Astrocyte of the cerebellum (primary cell): ENCODE results near the gene DNAAF9.

Experiments used
- DNase-seq: peaks from one replicate; pipeline ENCODE4 v3.0.0-alpha.2; 2011; ENCODE audit warnings: low read depth
- H3K4me3 ChIP-seq: 2 replicates; pipeline ENCODE4 v1.5.1; 2011; ENCODE audit warnings: mild to moderate bottlenecking, low read depth, low read length, moderate library complexity
- CTCF ChIP-seq: IDR thresholded peaks from 2 replicates; pipeline ENCODE4 v1.5.1; 2012; ENCODE audit warnings: low read length, low read depth, moderate library complexity, mild to moderate bottlenecking; ENCODE audit errors: missing control alignments
- in situ Hi-C: cut with HindIII; loops from 2 replicates; pipeline ENCODE4 v1.10.0; 2017; ENCODE audit warnings: low sequenced_read_pairs

The DNAAF9 gene

GRCh38 chr20:3400260-3401155, 7.0 kb downstream of the DNAAF9 start:
- TF ChIP-seq CTCF, result no peak
- no peak overlapping the region for H3K4me3 ChIP-seq
- in situ Hi-C loops, result no loop called here
- DNase-seq, result no peak

GRCh38 chr20:3398681-3399252, 8.7 kb downstream of the DNAAF9 start:
- H3K4me3 ChIP-seq, result no peak overlapping the region
- in situ Hi-C loops, result no loop called here
- no peak for TF ChIP-seq CTCF
- no peak for DNase-seq

- no peak overlapping the region for H3K4me3 ChIP-seq
- no peak for TF ChIP-seq CTCF
- DNase-seq, result no peak
- in situ Hi-C loops, result no loop called here
Measured at GRCh38 chr20:3396492-3396891, 11.0 kb downstream of the DNAAF9 start.

GRCh38 chr20:3392756-3393155, 14.7 kb downstream of the DNAAF9 start:
- TF ChIP-seq CTCF, result no peak
- DNase-seq, result no peak
- in situ Hi-C loops, result no loop called here
- no peak overlapping the region for H3K4me3 ChIP-seq

- TF ChIP-seq CTCF, result no peak
- DNase-seq, result no peak
- in situ Hi-C loops, result no loop called here
- H3K4me3 ChIP-seq, result no peak overlapping the region
Measured at GRCh38 chr20:3390759-3391425, 16.6 kb downstream of the DNAAF9 start.

- in situ Hi-C loops, result no loop called here
- DNase-seq, result no peak
- no peak for TF ChIP-seq CTCF
- no peak overlapping the region for H3K4me3 ChIP-seq
Measured at GRCh38 chr20:3383878-3384495, 23.5 kb downstream of the DNAAF9 start.
